ENCODE results near the gene PRMT2. TPM values are rescaled to one million over a fixed set of nuclear protein-coding genes. Genes with fewer than 3 reads are reported as not detected.

PRMT2 gene
- 53.7 to 57.9 TPM (median 56.6 TPM) in 3 replicates for total RNA-seq (2021)
- Bru-seq, nascent RNA, result percentile 84 among the genes with signal in this experiment
- long read RNA-seq, experiment 1, transcript PRMT2-206 (11 exons, 2,131 nt), result minor isoform, 58 of 319 reads
- long read RNA-seq, experiment 1, transcript PRMT2-203 (12 exons, 2,688 nt), result major isoform, 61 of 319 reads
- long read RNA-seq, experiment 1, transcript PRMT2-204 (6 exons, 954 nt), result minor isoform, 22 of 319 reads
- long read RNA-seq, experiment 1, transcript PRMT2-201 (7 exons, 1,011 nt), result minor isoform, 12 of 319 reads
- long read RNA-seq, experiment 1, partial matches to known transcripts, result 90 of 319 reads
- long read RNA-seq, experiment 1, other reads (novel, unspliced or antisense), result 74 of 319 reads
- long read RNA-seq, experiment 2, transcript PRMT2-204 (6 exons, 954 nt), result major isoform, 16 of 79 reads
- long read RNA-seq, experiment 2, transcript PRMT2-203 (12 exons, 2,688 nt), result minor isoform, 8 of 79 reads
- long read RNA-seq, experiment 2, transcript PRMT2-206 (11 exons, 2,131 nt), result minor isoform, 6 of 79 reads
- long read RNA-seq, experiment 2, partial matches to known transcripts, result 30 of 79 reads
- long read RNA-seq, experiment 2, other reads (novel, unspliced or antisense), result 18 of 79 reads
- long read RNA-seq, experiment 3, transcript PRMT2-201 (7 exons, 1,011 nt), result minor isoform, 7 of 226 reads
- long read RNA-seq, experiment 3, transcript PRMT2-206 (11 exons, 2,131 nt), result minor isoform, 21 of 226 reads
- long read RNA-seq, experiment 3, transcript PRMT2-204 (6 exons, 954 nt), result major isoform, 68 of 226 reads
- long read RNA-seq, experiment 3, transcript PRMT2-203 (12 exons, 2,688 nt), result minor isoform, 8 of 226 reads
- long read RNA-seq, experiment 3, partial matches to known transcripts, result 74 of 226 reads
- long read RNA-seq, experiment 3, other reads (novel, unspliced or antisense), result 44 of 226 reads

- ChIA-PET CTCF (interaction anchor here (0.6 to 1.7 kb wide), 4 partner anchors 13 to 82 kb away, joined by 3 to 5 read pairs (median 4); no protein-coding TSS in a partner anchor), POLR2A (interaction anchor here (0.6 to 1.1 kb wide), 4 partner anchors 11 to 176 kb away, joined by 3 read pairs; no protein-coding TSS in a partner anchor)
- H3K4me1 Mint-ChIP-seq, result peaks cover 41% of the 10 kb centered on the region
- peaks cover 6% of the 10 kb centered on the region; the same call in 1 of the 2 replicates for H3K9me3 Mint-ChIP-seq
- H3K4me3 Mint-ChIP-seq, result peak within 1 kb of the TSS; percentile 87
- peak; percentile 91 for ATAC-seq
- peaks cover 12% of the 10 kb centered on the region for H3K36me3 Mint-ChIP-seq
- peak; percentile 97 for DNase-seq (ENCODE audit: low spot score)
- H3K27me3 Mint-ChIP-seq (ENCODE audit: low read depth), result peaks cover 2% of the 10 kb centered on the region; the same call in 1 of the 2 replicates
- peak within 1 kb of the TSS; percentile 92 for H3K27ac Mint-ChIP-seq
- TF ChIP-seq FOXP1 (CRISPR knock-in tag; IDR thresholded peaks at IDR 0.05; ENCODE audit: borderline replicate concordance) (peak; percentile 87), RORB (CRISPR knock-in tag; IDR thresholded peaks at IDR 0.05) (no peak), CREM (CRISPR knock-in tag; IDR thresholded peaks at IDR 0.05) (0 out of 2 replicates have a peak, but pooled peaks have one; percentile 2), ZNF281 (CRISPR knock-in tag; IDR thresholded peaks at IDR 0.05) (no peak), NR3C1 (CRISPR knock-in tag; conservative IDR thresholded peaks at IDR 0.05; ENCODE audit: low read depth) (no peak), RELA (CRISPR knock-in tag; IDR thresholded peaks at IDR 0.05; ENCODE audit: borderline replicate concordance) (peak; percentile 33; the same call in 1 of the 2 replicates), CBFB (CRISPR knock-in tag; IDR thresholded peaks at IDR 0.05; ENCODE audit: low read depth) (no peak), NFE2L1 (CRISPR knock-in tag; IDR thresholded peaks at IDR 0.05) (peak; percentile 86; the same call in 1 of the 2 replicates), SMAD3 (CRISPR knock-in tag; IDR thresholded peaks at IDR 0.05; ENCODE audit: borderline replicate concordance) (0 out of 2 replicates have a peak, but pooled peaks have one; percentile 24), HMGXB4 (CRISPR knock-in tag; IDR thresholded peaks at IDR 0.05) (no peak), ZNF512 (CRISPR knock-in tag; IDR thresholded peaks at IDR 0.05; ENCODE audit: borderline replicate concordance) (no peak), ZNF423 (CRISPR knock-in tag; IDR thresholded peaks at IDR 0.05) (no peak), ZNF416 (CRISPR knock-in tag; IDR thresholded peaks at IDR 0.05) (no peak), JAZF1 (CRISPR knock-in tag; IDR thresholded peaks at IDR 0.05) (no peak), USF1 (CRISPR knock-in tag; IDR thresholded peaks at IDR 0.05) (peak; percentile 27; the same call in 1 of the 2 replicates), ETV6 (CRISPR knock-in tag; IDR thresholded peaks at IDR 0.05) (peak; percentile 81), MAX (CRISPR knock-in tag; IDR thresholded peaks at IDR 0.05) (peak; percentile 81), ARID4B (CRISPR knock-in tag; IDR thresholded peaks at IDR 0.05; ENCODE audit: borderline replicate concordance) (peak; percentile 60; the same call in 1 of the 2 replicates), PREB (CRISPR knock-in tag; IDR thresholded peaks at IDR 0.05; ENCODE audit: borderline replicate concordance) (no peak)
These were observed at the start of gene PRMT2 for GRCh38 chr21:46635324-46636180. TSS of gene PRMT2 (plus strand) at chr21:46635674. CDS start at chr21:46636952, 1,278 bp downstream.
